ENCODE results near the gene PARD3. TPM values are rescaled to one million over a fixed set of nuclear protein-coding genes. Genes with fewer than 3 reads are reported as not detected.

The PARD3 gene
- total RNA-seq, 1 experiment from 2014 or later: 46.3 TPM

- Histone ChIP-seq H3K4me2 (ENCODE audit: low read length) (no peak overlapping the region), H4K20me1 (ENCODE audit: insufficient read depth) (no peaks in the 10 kb centered on the region; the same call in 1 of the 2 replicates), H3K9me2 (ENCODE audit: insufficient read depth) (no peaks in the 10 kb centered on the region), H3K36me3 (ENCODE audit: control insufficient read depth in 1 of 2, insufficient read depth in 2 of 2, low read length in 2 of 2) (no peaks in the 10 kb centered on the region), H3K4me3 (replicated peaks in 1 of 2; ENCODE audit: low read depth in 1 of 2, low read length in 2 of 2) (no peak overlapping the region), H3K9ac (ENCODE audit: low read length) (no peak overlapping the region), H3K9me3 (ENCODE audit: control insufficient read depth in 1 of 2, insufficient read depth in 1 of 2, low read depth in 1 of 2, low read length in 2 of 2) (no peaks in the 10 kb centered on the region), H3K4me1 (ENCODE audit: control insufficient read depth in 1 of 2, insufficient read depth in 2 of 2, low read length in 2 of 2) (peaks cover 38 to 49% of the 10 kb centered on the region in 2 experiments), H3K79me2 (ENCODE audit: insufficient read depth, low read length) (peaks cover 65% of the 10 kb centered on the region), H3K27ac (ENCODE audit: low read depth, low read length) (no peak overlapping the region), H3K27me3 (ENCODE audit: insufficient read depth, low read length) (no peaks in the 10 kb centered on the region), H2AFZ (ENCODE audit: low read depth, low read length, poor library complexity, severe bottlenecking) (no peak overlapping the region)
- no peak for DNase-seq (ENCODE audit: low read depth, low spot score)
- ChIA-PET CTCF (no interaction called here), RAD21 (ENCODE audit: low non-redundant PET in 1 of 2, low total read pairs in 2 of 2, uncharacterized antibody in 2 of 2, unreplicated experiment in 2 of 2) (no interaction called here), POLR2A (no interaction called here)
- ATAC-seq: no peak
- no TSS peak for BruUV-seq (replicated peaks)
- TF ChIP-seq, protein P1, sequence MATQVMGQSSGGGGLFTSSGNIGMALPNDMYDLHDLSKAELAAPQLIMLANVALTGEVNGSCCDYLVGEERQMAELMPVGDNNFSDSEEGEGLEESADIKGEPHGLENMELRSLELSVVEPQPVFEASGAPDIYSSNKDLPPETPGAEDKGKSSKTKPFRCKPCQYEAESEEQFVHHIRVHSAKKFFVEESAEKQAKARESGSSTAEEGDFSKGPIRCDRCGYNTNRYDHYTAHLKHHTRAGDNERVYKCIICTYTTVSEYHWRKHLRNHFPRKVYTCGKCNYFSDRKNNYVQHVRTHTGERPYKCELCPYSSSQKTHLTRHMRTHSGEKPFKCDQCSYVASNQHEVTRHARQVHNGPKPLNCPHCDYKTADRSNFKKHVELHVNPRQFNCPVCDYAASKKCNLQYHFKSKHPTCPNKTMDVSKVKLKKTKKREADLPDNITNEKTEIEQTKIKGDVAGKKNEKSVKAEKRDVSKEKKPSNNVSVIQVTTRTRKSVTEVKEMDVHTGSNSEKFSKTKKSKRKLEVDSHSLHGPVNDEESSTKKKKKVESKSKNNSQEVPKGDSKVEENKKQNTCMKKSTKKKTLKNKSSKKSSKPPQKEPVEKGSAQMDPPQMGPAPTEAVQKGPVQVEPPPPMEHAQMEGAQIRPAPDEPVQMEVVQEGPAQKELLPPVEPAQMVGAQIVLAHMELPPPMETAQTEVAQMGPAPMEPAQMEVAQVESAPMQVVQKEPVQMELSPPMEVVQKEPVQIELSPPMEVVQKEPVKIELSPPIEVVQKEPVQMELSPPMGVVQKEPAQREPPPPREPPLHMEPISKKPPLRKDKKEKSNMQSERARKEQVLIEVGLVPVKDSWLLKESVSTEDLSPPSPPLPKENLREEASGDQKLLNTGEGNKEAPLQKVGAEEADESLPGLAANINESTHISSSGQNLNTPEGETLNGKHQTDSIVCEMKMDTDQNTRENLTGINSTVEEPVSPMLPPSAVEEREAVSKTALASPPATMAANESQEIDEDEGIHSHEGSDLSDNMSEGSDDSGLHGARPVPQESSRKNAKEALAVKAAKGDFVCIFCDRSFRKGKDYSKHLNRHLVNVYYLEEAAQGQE (IDR thresholded peaks at IDR 0.05; ENCODE audit: low read depth): no peak
- no peak for TF ChIP-seq SIN3A (IDR thresholded peaks at IDR 0.05; ENCODE audit: low read depth)
- no peak for TF ChIP-seq TCF7L2 (IDR thresholded peaks at IDR 0.05; ENCODE audit: borderline replicate concordance, extremely low read depth, insufficient read depth, insufficient read length)
- TF ChIP-seq MAX (IDR thresholded peaks at IDR 0.05): no peak
- TF ChIP-seq ELF1 (IDR thresholded peaks at IDR 0.05; ENCODE audit: borderline replicate concordance, low read depth): no peak
- TF ChIP-seq POLR2A (IDR thresholded peaks at IDR 0.05; ENCODE audit: borderline replicate concordance, extremely low read depth, insufficient read depth, insufficient read length): no peak
- TF ChIP-seq, protein P2, sequence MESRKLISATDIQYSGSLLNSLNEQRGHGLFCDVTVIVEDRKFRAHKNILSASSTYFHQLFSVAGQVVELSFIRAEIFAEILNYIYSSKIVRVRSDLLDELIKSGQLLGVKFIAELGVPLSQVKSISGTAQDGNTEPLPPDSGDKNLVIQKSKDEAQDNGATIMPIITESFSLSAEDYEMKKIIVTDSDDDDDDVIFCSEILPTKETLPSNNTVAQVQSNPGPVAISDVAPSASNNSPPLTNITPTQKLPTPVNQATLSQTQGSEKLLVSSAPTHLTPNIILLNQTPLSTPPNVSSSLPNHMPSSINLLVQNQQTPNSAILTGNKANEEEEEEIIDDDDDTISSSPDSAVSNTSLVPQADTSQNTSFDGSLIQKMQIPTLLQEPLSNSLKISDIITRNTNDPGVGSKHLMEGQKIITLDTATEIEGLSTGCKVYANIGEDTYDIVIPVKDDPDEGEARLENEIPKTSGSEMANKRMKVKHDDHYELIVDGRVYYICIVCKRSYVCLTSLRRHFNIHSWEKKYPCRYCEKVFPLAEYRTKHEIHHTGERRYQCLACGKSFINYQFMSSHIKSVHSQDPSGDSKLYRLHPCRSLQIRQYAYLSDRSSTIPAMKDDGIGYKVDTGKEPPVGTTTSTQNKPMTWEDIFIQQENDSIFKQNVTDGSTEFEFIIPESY (IDR thresholded peaks at IDR 0.05; ENCODE audit: extremely low read depth, insufficient replicate concordance, low read length): no peak
- no peak for TF ChIP-seq EGR1 (IDR thresholded peaks at IDR 0.05; ENCODE audit: low read depth)
- TF ChIP-seq ZFX (IDR thresholded peaks at IDR 0.05): no peak
- no peak for TF ChIP-seq CEBPB (IDR thresholded peaks at IDR 0.05; ENCODE audit: low read depth)
- TF ChIP-seq RAD21 (IDR thresholded peaks at IDR 0.05; ENCODE audit: low read depth): no peak
- TF ChIP-seq YY1 (IDR thresholded peaks at IDR 0.05; ENCODE audit: extremely low read depth, insufficient replicate concordance, low read depth, low read length): no peak
- no peak for TF ChIP-seq SRF (IDR thresholded peaks at IDR 0.05; ENCODE audit: low read depth)
- TF ChIP-seq ZNF274 (IDR thresholded peaks at IDR 0.05; ENCODE audit: low read depth, low read length): no peak
- no peak for TF ChIP-seq POLR2AphosphoS5 (IDR thresholded peaks at IDR 0.05; ENCODE audit: low read depth, low read length)
- no peak for TF ChIP-seq SP1 (IDR thresholded peaks at IDR 0.05; ENCODE audit: low read depth)
- TF ChIP-seq CBX3 (IDR thresholded peaks at IDR 0.05; ENCODE audit: low read depth): no peak
- no peak for TF ChIP-seq FOSL1 (IDR thresholded peaks at IDR 0.05; ENCODE audit: low read depth)
- TF ChIP-seq, protein P3, sequence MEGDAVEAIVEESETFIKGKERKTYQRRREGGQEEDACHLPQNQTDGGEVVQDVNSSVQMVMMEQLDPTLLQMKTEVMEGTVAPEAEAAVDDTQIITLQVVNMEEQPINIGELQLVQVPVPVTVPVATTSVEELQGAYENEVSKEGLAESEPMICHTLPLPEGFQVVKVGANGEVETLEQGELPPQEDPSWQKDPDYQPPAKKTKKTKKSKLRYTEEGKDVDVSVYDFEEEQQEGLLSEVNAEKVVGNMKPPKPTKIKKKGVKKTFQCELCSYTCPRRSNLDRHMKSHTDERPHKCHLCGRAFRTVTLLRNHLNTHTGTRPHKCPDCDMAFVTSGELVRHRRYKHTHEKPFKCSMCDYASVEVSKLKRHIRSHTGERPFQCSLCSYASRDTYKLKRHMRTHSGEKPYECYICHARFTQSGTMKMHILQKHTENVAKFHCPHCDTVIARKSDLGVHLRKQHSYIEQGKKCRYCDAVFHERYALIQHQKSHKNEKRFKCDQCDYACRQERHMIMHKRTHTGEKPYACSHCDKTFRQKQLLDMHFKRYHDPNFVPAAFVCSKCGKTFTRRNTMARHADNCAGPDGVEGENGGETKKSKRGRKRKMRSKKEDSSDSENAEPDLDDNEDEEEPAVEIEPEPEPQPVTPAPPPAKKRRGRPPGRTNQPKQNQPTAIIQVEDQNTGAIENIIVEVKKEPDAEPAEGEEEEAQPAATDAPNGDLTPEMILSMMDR (IDR thresholded peaks at IDR 0.05 in 2 of 3, conservative IDR thresholded peaks at IDR 0.05 in 1 of 3; ENCODE audit: borderline replicate concordance in 1 of 3, insufficient read depth in 1 of 3, low read depth in 2 of 3, low read length in 2 of 3): no peak
- intact Hi-C loops (cut with micrococcal nuclease): no loop called here
Observed at GRCh38 chr10:34702093-34702937, 112.8 kb downstream of the PARD3 start.

All from HCT116 (cell line).